Neural progenitor cell (in vitro differentiated cells): ENCODE measurements around the gene PPP2R2B.

ENCODE experiments used
- CTCF ChIP-seq: fragments of 200-600 bp; sonication (generic); IDR thresholded peaks from 2 replicates; pipeline ENCODE4 v1.5.1; 2017; ENCODE audit warnings: antibody characterized with exemption, mild to moderate bottlenecking
- EZH2 ChIP-seq: fragments of 200-600 bp; sonication (generic); IDR thresholded peaks from 2 replicates; pipeline ENCODE4 v1.6.1; 2017; ENCODE audit warnings: antibody characterized with exemption, mild to moderate bottlenecking, moderate library complexity
- EZH2phosphoT487 ChIP-seq: fragments of 200-600 bp; sonication (generic); IDR thresholded peaks from 2 replicates; pipeline ENCODE4 v1.6.1; 2017; ENCODE audit warnings: antibody characterized with exemption

- no peak for TF ChIP-seq CTCF
- TF ChIP-seq EZH2, result no peak
- TF ChIP-seq EZH2phosphoT487, result no peak
Measured at GRCh38 chr5:146828385-146828784, 50.2 kb downstream of the PPP2R2B start.
